ENCODE measurements around the gene PTBP2.
"Not testable (repeated sequence)": the region's sequence is repeated elsewhere in the genome, so short reads cannot be mapped to it uniquely, and the experiment has no call there.

Gene PTBP2

GRCh38 chr1:96741335-96741734 is 19.8 kb downstream of the PTBP2 start:
- peaks cover 74% of the 10 kb centered on the region for H3K36me3 ChIP-seq (ENCODE audit: insufficient read depth, low read depth, low read length)
- H3K27me3 ChIP-seq (ENCODE audit: insufficient read depth, low read length): no peaks in the 10 kb centered on the region
- H3K9me3 ChIP-seq (ENCODE audit: insufficient read depth, low read depth, low read length): no peaks in the 10 kb centered on the region
- peaks cover 3% of the 10 kb centered on the region; the same call in 1 of the 2 replicates for H3K4me1 ChIP-seq (ENCODE audit: insufficient read depth, low read length)
- H3K9ac ChIP-seq (ENCODE audit: low read depth, low read length): no peak overlapping the region
- H3K4me3 ChIP-seq (ENCODE audit: low read length): no peak overlapping the region
- no peak overlapping the region for H3K27ac ChIP-seq (ENCODE audit: low read length)

GRCh38 chr1:96746440-96747420 is 25.1 kb downstream of the PTBP2 start:
- H3K27ac ChIP-seq (ENCODE audit: low read length): no peak overlapping the region
- H3K4me1 ChIP-seq (ENCODE audit: insufficient read depth, low read length): peaks cover 10% of the 10 kb centered on the region; the same call in 1 of the 2 replicates
- H3K9me3 ChIP-seq (ENCODE audit: insufficient read depth, low read depth, low read length): no peaks in the 10 kb centered on the region
- H3K36me3 ChIP-seq (ENCODE audit: insufficient read depth, low read depth, low read length): peaks cover 63% of the 10 kb centered on the region
- no peaks in the 10 kb centered on the region for H3K27me3 ChIP-seq (ENCODE audit: insufficient read depth, low read length)
- no peak overlapping the region for H3K4me3 ChIP-seq (ENCODE audit: low read length)
- H3K9ac ChIP-seq (ENCODE audit: low read depth, low read length): no peak overlapping the region

GRCh38 chr1:96747565-96747964 is 26.0 kb downstream of the PTBP2 start:
- H3K9ac ChIP-seq (ENCODE audit: low read depth, low read length): no peak overlapping the region
- H3K27ac ChIP-seq (ENCODE audit: low read length): no peak overlapping the region
- H3K4me3 ChIP-seq (ENCODE audit: low read length): no peak overlapping the region
- H3K36me3 ChIP-seq (ENCODE audit: insufficient read depth, low read depth, low read length): peaks cover 64% of the 10 kb centered on the region
- peaks cover 10% of the 10 kb centered on the region; the same call in 1 of the 2 replicates for H3K4me1 ChIP-seq (ENCODE audit: insufficient read depth, low read length)
- no peaks in the 10 kb centered on the region for H3K27me3 ChIP-seq (ENCODE audit: insufficient read depth, low read length)
- no peaks in the 10 kb centered on the region for H3K9me3 ChIP-seq (ENCODE audit: insufficient read depth, low read depth, low read length)

GRCh38 chr1:96748078-96748477 is 26.5 kb downstream of the PTBP2 start:
- Histone ChIP-seq H3K36me3 (ENCODE audit: insufficient read depth, low read depth, low read length) (peaks cover 65% of the 10 kb centered on the region), H3K9ac (ENCODE audit: low read depth, low read length) (no peak overlapping the region), H3K27me3 (ENCODE audit: insufficient read depth, low read length) (no peaks in the 10 kb centered on the region), H3K27ac (ENCODE audit: low read length) (no peak overlapping the region), H3K4me1 (ENCODE audit: insufficient read depth, low read length) (peaks cover 10% of the 10 kb centered on the region; the same call in 1 of the 2 replicates), H3K4me3 (ENCODE audit: low read length) (no peak overlapping the region), H3K9me3 (ENCODE audit: insufficient read depth, low read depth, low read length) (no peaks in the 10 kb centered on the region)

GRCh38 chr1:96749618-96750017 is 28.0 kb downstream of the PTBP2 start:
- Histone ChIP-seq H3K9ac (ENCODE audit: low read depth, low read length) (no peak overlapping the region), H3K36me3 (ENCODE audit: insufficient read depth, low read depth, low read length) (peaks cover 68% of the 10 kb centered on the region), H3K4me1 (ENCODE audit: insufficient read depth, low read length) (peaks cover 10% of the 10 kb centered on the region; the same call in 1 of the 2 replicates)

GRCh38 chr1:96752394-96752793 is 30.8 kb downstream of the PTBP2 start:
- Histone ChIP-seq H3K9me3 (ENCODE audit: insufficient read depth, low read depth, low read length) (peaks cover 10% of the 10 kb centered on the region; the same call in 1 of the 2 replicates), H3K27me3 (ENCODE audit: insufficient read depth, low read length) (no peaks in the 10 kb centered on the region), H3K36me3 (ENCODE audit: insufficient read depth, low read depth, low read length) (peaks cover 86% of the 10 kb centered on the region), H3K27ac (ENCODE audit: low read length) (no peak overlapping the region), H3K9ac (ENCODE audit: low read depth, low read length) (no peak overlapping the region), H3K4me1 (ENCODE audit: insufficient read depth, low read length) (peaks cover 6% of the 10 kb centered on the region; the same call in 1 of the 2 replicates), H3K4me3 (ENCODE audit: low read length) (no peak overlapping the region)

More at GRCh38 chr1:96749618-96750017, 28.0 kb downstream of the PTBP2 start:
- no peak overlapping the region for H3K4me3 ChIP-seq (ENCODE audit: low read length)
- H3K27ac ChIP-seq (ENCODE audit: low read length): no peak overlapping the region
- no peaks in the 10 kb centered on the region for H3K9me3 ChIP-seq (ENCODE audit: insufficient read depth, low read depth, low read length)
- H3K27me3 ChIP-seq (ENCODE audit: insufficient read depth, low read length): no peaks in the 10 kb centered on the region

GRCh38 chr1:96756789-96757188 is 35.2 kb downstream of the PTBP2 start:
- peaks cover 44% of the 10 kb centered on the region for H3K9me3 ChIP-seq (ENCODE audit: insufficient read depth, low read depth, low read length)
- H3K4me1 ChIP-seq (ENCODE audit: insufficient read depth, low read length): no peaks in the 10 kb centered on the region
- no peak overlapping the region for H3K4me3 ChIP-seq (ENCODE audit: low read length)
- H3K36me3 ChIP-seq (ENCODE audit: insufficient read depth, low read depth, low read length): peaks cover 95% of the 10 kb centered on the region
- no peaks in the 10 kb centered on the region for H3K27me3 ChIP-seq (ENCODE audit: insufficient read depth, low read length)
- no peak overlapping the region for H3K27ac ChIP-seq (ENCODE audit: low read length)
- H3K9ac ChIP-seq (ENCODE audit: low read depth, low read length): no peak overlapping the region

- H3K27me3 ChIP-seq (ENCODE audit: insufficient read depth, low read length); H3K4me1 ChIP-seq (ENCODE audit: insufficient read depth, low read length); H3K4me3 ChIP-seq (ENCODE audit: low read length); H3K27ac ChIP-seq (ENCODE audit: low read length); H3K9ac ChIP-seq (ENCODE audit: low read depth, low read length): not testable (repeated sequence)
- Histone ChIP-seq H3K9me3 (ENCODE audit: insufficient read depth, low read depth, low read length) (peaks cover 34% of the 10 kb centered on the region), H3K36me3 (ENCODE audit: insufficient read depth, low read depth, low read length) (peaks cover 65% of the 10 kb centered on the region)
Observed at GRCh38 chr1:96762586-96762985, 41.0 kb downstream of the PTBP2 start.

GRCh38 chr1:96763514-96763913 is 41.9 kb downstream of the PTBP2 start:
- Histone ChIP-seq H3K27ac (ENCODE audit: low read length) (no peak overlapping the region), H3K27me3 (ENCODE audit: insufficient read depth, low read length) (no peaks in the 10 kb centered on the region), H3K9ac (ENCODE audit: low read depth, low read length) (no peak overlapping the region), H3K36me3 (ENCODE audit: insufficient read depth, low read depth, low read length) (peaks cover 64% of the 10 kb centered on the region), H3K4me3 (ENCODE audit: low read length) (no peak overlapping the region), H3K4me1 (ENCODE audit: insufficient read depth, low read length) (no peaks in the 10 kb centered on the region), H3K9me3 (ENCODE audit: insufficient read depth, low read depth, low read length) (peaks cover 30% of the 10 kb centered on the region)

- H3K4me3 ChIP-seq (ENCODE audit: low read length): no peak overlapping the region
- no peak overlapping the region for H3K27ac ChIP-seq (ENCODE audit: low read length)
- no peaks in the 10 kb centered on the region for H3K27me3 ChIP-seq (ENCODE audit: insufficient read depth, low read length)
- H3K9ac ChIP-seq (ENCODE audit: low read depth, low read length): no peak overlapping the region
- H3K36me3 ChIP-seq (ENCODE audit: insufficient read depth, low read depth, low read length): peaks cover 63% of the 10 kb centered on the region
- H3K9me3 ChIP-seq (ENCODE audit: insufficient read depth, low read depth, low read length): peaks cover 22% of the 10 kb centered on the region
- H3K4me1 ChIP-seq (ENCODE audit: insufficient read depth, low read length): no peaks in the 10 kb centered on the region
Observed at GRCh38 chr1:96764469-96764868, 42.9 kb downstream of the PTBP2 start.

GRCh38 chr1:96771847-96772246 is 50.3 kb downstream of the PTBP2 start:
- Histone ChIP-seq H3K27ac (ENCODE audit: low read length) (no peak overlapping the region), H3K9me3 (ENCODE audit: insufficient read depth, low read depth, low read length) (no peaks in the 10 kb centered on the region), H3K4me1 (ENCODE audit: insufficient read depth, low read length) (peaks cover 4% of the 10 kb centered on the region; the same call in 1 of the 2 replicates), H3K4me3 (ENCODE audit: low read length) (no peak overlapping the region), H3K9ac (ENCODE audit: low read depth, low read length) (no peak overlapping the region), H3K36me3 (ENCODE audit: insufficient read depth, low read depth, low read length) (peaks cover 89% of the 10 kb centered on the region), H3K27me3 (ENCODE audit: insufficient read depth, low read length) (no peaks in the 10 kb centered on the region)

GRCh38 chr1:96772349-96772748 is 50.8 kb downstream of the PTBP2 start:
- Histone ChIP-seq H3K27me3 (ENCODE audit: insufficient read depth, low read length) (no peaks in the 10 kb centered on the region), H3K9ac (ENCODE audit: low read depth, low read length) (no peak overlapping the region), H3K4me1 (ENCODE audit: insufficient read depth, low read length) (peaks cover 4% of the 10 kb centered on the region; the same call in 1 of the 2 replicates), H3K36me3 (ENCODE audit: insufficient read depth, low read depth, low read length) (peaks cover 92% of the 10 kb centered on the region), H3K27ac (ENCODE audit: low read length) (no peak overlapping the region), H3K9me3 (ENCODE audit: insufficient read depth, low read depth, low read length) (no peaks in the 10 kb centered on the region), H3K4me3 (ENCODE audit: low read length) (no peak overlapping the region)

Measured in iPS-20b (cell line).